SU-DHL-6 (cell line): ENCODE results near the gene SNU13.

Experiments
- EZH2phosphoT487 ChIP-seq: fragments of 200-600 bp; sonication (generic), shearing (Covaris generic); conservative IDR thresholded peaks from 2 replicates; pipeline ENCODE4 v1.6.1; 2018; ENCODE audit warnings: mild to moderate bottlenecking, antibody characterized with exemption, low read length, moderate library complexity, mixed read lengths
- TF ChIP-seq, protein P1 (sequence below): fragments of 200-600 bp; sonication (generic); IDR thresholded peaks from one replicate; pipeline ENCODE4 v1.5.1; 2017; ENCODE audit warnings: antibody characterized with exemption, mild to moderate bottlenecking, low read length, moderate library complexity; ENCODE audit not compliant: insufficient read depth, poor library complexity, severe bottlenecking

DNA sequence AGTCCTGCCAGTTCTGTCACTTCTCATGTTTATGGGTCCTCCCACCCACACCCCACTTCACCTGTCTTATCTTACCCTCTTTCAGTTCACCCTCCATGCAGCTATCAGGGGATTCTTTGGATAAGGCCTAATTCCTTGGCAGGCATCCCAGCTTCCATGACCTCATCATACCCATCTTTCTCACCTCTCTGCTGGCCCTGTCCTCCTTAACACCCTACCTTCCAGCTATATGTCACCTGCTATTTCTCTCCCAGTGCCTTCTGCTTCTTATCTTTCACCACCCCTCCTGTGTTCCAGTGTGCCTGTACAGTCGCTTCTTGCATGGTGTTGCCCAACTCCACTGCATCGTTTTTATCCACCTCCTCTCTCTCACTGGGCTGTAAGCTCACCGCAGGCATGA, 28.3 kb downstream of the SNU13 start:
- TF ChIP-seq, protein P1, sequence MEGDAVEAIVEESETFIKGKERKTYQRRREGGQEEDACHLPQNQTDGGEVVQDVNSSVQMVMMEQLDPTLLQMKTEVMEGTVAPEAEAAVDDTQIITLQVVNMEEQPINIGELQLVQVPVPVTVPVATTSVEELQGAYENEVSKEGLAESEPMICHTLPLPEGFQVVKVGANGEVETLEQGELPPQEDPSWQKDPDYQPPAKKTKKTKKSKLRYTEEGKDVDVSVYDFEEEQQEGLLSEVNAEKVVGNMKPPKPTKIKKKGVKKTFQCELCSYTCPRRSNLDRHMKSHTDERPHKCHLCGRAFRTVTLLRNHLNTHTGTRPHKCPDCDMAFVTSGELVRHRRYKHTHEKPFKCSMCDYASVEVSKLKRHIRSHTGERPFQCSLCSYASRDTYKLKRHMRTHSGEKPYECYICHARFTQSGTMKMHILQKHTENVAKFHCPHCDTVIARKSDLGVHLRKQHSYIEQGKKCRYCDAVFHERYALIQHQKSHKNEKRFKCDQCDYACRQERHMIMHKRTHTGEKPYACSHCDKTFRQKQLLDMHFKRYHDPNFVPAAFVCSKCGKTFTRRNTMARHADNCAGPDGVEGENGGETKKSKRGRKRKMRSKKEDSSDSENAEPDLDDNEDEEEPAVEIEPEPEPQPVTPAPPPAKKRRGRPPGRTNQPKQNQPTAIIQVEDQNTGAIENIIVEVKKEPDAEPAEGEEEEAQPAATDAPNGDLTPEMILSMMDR, result no peak
- TF ChIP-seq EZH2phosphoT487, result no peak
